NCI-H526 (cell line): ENCODE data around the gene CLIC3.

Experiments
- DNase-seq, 2 experiments: peaks; one replicate each; lab custom pipeline; 2025; lab: John Stamatoyannopoulos, UW

The CLIC3 gene

DNA sequence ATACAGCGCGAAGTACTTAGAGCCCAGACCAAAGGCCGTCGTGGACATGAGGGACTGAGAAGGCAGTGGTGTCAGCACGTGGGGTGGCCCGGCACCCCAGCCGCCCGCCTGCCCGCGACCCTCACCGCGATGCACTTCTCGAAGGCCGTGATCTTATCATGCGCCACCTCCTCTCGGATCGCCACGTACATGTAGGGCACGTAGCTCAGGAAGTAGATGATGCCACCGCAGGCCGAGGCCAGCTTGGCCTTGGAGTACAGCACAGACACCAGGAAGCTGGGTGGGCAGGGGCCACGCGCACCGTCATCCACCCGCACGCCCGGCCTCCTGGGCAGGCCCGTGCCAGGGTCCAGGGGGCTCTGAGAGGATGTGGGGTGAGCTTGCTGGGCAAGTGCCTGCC, 20.7 kb upstream of the CLIC3 start:
- DNase-seq = no peak

GRCh38 chr9:137016436-137016835, 20.1 kb upstream of the CLIC3 start:
- no peak for DNase-seq

- no peak for DNase-seq
Measured at GRCh38 chr9:137015976-137016375, 19.6 kb upstream of the CLIC3 start.

DNA sequence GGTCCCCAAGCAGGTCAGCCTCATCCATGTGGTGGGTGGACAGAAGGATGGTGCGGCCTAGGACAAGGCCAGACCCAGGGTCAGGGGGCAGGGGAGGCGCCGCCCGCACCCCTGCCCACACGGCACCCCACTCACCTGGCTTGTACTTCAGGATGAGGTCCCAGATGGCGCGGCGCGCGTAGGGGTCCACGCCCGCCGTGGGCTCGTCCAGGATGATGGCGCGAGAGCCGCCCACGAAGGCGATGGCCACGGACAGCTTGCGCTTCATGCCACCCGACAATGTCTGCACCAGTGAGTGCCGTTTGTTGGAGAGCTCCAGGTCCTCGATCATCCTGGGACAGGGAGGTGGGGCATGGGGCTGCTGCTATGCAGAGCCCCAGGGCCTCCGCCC, 19.2 kb upstream of the CLIC3 start:
- no peak for DNase-seq

DNA sequence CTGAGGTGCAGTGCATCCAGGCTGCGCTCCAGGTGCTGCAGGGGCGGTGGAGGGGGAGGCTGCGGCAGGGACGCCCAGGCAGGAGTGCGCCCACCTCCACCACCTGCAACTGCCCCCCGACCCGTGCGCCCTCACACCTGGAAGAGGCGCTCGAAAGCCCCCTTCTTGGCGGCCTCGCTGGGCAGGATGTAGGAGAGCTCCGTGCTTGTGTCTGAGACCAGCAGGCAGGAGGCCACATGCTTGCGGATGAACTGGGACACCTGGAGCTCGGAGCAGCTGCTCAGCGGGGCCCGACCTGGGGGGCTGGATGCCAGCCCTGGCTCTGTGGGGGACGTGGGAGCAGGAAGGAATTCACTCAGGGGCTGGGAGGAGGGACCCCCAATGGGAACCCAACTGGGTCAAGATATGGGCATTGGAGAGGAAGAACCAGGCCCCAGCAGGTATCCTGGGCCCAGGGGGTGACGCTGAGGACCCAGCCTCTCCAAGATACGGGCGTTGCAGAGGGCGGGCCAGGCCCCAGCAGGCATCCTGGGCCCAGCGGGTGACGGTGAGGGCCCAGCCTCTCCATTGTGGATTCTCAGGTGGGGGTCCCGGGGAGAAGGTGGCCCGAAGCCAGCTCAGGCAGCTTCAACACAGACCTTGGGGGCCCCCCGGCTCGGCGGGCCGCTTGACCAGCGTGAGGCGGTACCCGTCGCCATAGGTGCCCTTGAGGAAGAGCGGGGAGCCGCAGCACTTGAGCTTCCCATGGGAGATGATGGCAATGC, 18.6 kb upstream of the CLIC3 start:
- DNase-seq = no peak

GRCh38 chr9:137014166-137014565, 17.8 kb upstream of the CLIC3 start:
- no peak for DNase-seq

DNA sequence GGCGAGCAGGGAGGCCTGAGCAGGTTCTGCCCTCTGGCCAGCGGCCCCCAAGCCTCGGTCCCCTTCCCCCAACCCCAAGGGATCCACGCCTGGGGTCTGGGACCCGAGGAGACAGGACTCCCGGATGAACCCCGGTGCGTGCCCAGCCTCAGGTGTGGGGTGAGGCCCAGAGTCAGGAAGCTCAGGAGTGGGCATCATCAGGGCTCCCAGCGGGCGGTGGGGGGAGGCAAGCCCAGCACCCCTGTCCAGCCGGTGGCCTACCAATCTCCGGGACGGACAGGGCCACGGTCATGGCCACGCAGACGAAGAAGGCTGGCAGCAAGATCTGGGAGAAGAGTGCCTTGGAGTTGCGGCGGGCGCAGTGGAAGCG, 17.2 kb upstream of the CLIC3 start:
- no peak for DNase-seq

GRCh38 chr9:137012694-137013570, 16.6 kb upstream of the CLIC3 start:
- DNase-seq = peak in 1 of 2 experiments; percentile 17

DNA sequence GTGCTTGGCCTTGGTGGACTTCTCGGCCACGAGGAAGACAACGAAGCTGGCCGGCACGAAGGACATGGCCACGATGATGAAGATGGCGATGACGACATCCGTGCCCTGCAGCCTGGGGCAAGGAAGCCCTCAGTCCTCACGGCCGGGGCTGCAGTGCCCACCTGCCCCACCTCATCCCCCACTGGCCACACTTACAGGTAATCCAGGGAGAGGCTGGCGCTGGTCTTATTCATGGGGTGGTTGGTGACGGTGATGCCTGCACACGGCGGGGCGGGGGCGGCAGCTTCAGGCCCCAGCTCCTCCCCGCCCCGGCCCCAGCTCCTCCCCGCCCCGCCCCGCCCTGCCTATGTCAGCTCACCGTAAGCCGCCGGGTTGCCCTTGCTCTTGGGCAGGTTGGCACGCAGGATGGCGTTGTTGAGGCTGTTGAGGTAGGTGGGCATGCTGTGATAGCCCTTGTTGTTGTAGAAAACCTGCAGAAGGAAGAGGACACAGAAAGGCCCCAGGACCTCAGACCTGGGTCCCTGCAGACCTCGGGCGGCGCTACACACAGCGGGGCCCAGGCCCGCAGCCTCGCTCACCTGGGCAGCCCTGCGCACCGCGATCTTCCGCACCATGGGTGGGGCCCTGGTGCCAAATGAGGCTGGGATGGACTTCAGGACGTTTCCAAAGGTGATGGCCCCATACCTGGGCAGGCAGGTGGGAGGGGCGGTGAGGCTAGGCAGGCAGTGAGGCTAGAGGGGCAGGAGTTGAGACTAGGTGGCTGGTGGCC, 15.7 kb upstream of the CLIC3 start:
- DNase-seq = no peak

DNA sequence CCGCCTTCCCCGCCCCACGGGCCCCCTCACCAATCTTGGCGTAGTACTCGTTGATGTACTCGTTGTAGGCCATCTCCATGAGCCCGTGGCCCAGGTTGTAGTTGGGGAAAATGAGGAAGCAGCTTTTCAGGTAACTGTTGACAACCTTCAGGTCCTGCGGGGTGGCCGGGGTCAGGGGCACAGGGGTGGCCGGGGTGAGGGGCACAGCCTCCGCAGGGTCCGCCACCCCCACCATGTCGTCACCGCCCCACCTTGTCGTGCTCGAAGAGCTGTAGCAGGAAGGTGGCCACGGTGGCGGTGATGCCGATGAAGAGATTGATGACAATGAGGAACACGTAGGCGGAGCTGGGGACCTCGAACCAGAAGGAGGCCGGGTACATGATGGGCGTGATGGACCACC, 14.8 kb upstream of the CLIC3 start:
- DNase-seq = no peak

DNA sequence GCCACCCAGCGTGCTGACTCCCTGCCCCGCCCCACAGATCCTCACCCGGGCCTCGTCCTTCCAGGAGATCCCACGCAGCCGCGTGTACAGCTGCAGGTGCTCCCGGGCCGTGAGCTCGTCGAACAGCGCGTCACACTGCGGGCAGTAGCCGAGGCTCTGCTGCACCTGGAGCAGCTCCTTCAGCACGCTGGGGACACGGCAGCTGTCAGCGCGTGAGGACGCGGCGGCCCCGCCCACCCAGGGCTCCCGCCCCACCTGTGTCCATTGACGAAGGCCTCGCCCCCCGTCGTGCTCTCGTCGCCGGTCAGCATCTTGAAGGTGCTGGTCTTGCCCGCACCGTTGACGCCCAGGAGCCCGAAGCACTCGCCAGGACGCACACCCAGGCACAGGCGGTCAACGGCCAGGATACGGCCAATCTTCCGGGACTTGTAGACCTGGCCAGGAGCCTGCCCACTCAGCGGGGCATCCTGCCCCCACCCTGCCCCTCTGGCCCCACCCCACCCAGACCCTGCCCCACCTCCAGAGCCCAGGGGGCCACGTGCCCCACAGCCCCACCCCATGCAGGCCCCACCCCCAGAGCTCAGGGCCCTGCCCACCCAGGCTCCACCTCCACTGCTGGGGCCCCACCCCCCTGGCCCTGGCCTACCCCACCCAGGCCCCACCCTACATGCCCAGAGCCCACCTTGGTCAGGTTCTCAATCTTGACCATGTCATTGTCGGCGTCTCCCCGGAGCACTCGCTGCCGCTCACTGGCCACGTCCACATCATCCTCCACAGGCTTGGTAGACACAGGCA, 13.8 kb upstream of the CLIC3 start:
- no peak for DNase-seq

DNA sequence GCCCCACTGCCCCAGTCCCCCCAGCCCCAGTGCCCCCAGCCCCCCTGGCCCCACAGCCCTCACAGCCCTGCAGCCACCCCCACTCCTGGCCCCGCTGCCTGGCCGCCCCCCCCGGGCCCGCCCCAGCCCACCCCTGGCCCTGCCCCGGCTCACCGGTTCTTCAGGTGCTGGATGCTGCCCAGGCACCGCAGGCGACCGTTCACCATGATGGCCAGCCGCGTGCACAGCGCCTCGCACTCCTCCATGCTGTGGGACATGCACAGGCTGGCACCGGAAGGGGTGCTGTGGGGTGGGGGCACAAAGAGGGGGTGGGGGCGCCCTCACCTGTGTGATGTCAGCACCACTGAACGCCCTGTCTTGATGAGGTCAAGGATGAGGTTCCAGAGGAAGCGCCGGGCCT, 12.8 kb upstream of the CLIC3 start:
- DNase-seq = no peak

DNA sequence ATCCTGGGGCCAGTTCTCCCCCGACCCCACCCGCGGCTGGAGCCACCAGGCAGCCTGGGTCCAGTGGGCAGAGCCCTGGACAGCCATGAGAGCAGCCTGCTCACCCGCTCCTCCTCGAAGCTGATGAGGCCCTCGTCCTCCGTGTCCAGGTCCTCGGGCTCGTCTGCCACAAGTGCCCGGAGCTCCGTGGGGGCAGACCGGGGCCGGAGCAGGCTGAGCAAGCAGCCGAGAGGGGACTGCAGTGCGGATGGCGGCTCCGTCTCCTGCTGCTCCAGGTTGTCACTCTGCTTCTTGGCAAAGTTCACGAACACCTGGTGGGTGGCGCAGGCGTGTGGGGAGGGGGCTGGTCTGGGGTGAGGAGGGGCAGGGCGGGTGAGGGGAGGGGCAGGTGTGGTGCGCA, 11.9 kb upstream of the CLIC3 start:
- no peak for DNase-seq

DNA sequence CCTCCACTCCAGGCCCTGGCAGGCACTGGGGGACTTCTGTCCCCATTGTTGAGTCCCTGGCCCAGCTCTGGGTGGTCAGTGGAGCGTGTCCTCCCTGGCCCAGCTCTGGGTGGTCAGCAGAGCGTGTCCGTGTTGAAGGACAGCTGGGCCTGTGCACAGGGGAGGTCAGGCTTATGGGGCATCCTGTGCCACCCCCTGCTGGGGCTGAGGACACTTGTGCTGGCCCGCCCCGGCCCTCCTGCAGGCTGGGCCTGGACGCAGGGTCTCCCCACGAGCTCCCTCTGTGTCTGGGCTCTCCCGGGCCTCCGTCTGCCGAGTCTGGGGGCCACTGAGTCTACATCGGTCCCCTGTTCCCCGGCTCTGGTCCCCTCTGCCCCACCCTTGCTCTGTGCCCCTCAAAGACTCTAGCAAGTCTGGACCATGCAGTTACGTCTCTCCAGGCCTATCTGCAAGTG, 11.5 kb upstream of the CLIC3 start:
- no peak for DNase-seq

DNA sequence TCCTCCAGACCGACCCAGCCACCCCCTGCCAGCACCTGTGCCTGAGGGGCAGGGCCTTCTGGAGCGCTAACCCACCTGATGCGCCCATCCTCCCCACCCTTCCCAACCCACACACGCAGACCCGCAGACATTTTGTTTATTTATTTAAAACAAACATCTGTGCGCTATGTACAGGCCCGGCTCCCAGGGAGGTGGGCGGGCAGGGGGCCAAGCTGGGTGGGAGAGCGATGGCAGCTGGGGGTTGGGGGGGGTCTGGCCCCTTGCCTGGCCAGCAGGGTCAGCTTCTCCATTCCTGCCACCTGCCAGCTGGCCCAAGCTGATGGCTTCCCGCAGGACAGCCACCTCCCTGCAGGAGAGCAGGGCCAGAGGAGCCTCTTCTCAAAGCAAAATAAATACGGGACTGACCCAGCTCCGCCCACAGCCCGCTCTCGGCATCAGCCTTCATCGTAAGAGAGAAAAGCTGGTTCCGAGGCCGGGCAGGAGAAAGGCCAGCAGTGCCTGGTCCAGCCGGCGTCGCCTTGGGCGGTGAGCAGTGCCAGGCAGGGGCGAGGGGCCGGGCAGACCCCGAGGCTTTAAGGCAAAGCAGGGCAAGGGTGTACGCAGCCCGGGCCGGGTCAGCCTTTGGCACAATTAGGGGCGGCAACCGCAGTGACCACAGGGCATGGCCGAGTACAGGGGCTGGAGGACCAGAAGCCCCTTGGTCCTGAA, 10.9 kb upstream of the CLIC3 start:
- DNase-seq = peak in 1 of 2 experiments; percentile 13

DNA sequence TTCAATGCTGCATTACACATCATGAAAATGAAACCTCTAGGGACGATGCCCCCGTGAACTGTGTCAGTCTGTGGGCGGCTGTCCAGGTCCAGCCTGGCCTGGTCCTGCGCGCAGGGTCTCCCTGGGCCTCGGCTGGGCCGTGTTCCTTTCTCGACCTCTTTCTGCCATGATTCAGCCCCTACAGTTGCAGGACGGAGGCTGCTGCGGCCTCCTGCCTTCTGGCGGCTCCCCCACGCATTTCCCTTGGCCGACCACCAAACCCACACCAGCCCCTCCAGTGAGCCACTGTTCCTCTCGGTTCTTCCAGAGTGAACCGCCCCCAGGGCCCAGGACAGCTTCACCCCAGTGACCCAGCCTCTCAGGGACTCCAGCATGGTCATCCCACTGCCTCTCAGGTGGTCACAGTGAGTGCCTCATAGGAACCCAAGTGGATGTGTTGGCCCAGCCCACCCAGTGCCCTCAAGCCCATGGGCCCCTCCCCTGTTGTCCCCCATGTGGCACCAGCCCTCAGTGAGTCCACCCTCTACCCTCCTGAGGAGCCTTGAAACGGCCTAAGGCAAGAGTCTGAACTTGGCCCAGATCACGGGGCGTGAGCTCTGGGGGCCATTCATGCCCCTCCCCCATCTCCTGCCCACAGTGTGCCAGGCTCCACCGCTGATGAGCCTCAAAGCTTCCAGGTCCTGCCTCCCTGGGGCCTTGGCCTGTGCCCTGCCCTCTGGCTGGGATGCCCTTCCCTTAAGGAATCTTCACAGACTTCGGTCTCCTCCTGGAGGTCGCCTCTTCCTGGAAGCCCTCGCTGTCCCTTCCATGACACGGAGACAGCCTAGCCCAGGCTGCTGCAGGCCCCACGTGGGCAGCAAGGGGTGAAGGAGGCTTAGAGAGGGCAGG, 10.0 kb upstream of the CLIC3 start:
- no peak for DNase-seq

DNA sequence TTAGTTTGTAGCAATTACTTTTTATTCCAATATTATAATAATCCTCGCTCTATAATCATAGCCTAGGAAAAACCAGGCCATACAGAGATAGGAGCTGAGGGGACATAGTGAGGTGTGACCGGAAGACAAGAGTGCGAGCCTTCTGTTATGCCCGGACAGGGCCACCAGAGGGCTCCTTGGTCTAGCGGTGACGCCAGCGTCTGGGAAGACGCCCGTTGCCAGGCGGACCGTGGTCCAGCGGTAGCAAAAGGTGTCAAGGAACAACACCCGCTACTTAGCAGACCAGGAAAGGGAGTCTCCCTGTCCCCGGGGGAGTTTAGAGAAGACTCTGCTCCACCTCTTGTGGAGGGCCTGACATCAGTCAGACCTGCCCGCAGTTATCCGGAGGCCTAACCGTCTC, 7.9 kb upstream of the CLIC3 start:
- peak in 1 of 2 experiments; percentile 22 for DNase-seq

- no peak for DNase-seq
Measured at GRCh38 chr9:137002646-137003041, 6.3 kb upstream of the CLIC3 start.

DNA sequence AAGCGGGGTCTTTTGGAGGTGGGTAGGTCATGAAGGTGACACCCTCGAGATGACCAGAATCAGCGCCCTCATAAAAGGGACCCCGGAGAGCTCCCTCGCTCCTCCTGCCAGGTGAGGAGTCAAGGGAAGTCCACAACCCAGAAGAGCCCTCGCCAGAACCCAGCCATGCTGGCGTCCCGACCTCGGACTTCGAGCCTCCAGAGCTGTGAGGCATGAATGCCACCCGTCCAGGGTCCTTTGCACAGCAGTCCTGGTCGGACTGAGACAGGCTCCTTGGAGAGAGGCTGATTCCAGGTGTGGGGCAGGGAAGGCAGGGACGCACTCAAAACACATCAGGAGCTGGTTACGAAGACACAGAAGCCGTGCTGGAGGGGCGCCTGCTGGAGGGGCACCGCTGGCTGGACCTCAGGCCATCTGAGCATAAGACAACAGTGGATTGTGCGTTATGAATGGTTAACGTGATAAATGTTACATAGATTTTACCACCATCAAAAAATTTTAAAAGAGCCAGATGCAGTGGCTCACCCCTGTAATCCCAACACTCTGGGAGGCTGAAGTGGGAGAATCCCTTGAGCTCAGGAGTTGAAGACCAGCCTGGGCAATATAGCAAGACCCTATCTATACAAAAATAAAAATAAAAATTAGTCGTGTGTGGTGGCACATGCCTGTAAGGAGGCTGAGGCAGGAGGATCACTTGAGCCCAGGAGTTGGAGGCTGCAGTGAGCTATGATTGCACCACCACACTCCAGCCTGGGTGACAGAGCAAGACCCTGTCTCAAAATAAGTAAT, 5.7 kb upstream of the CLIC3 start:
- DNase-seq = no peak
